Panc1 (cell line): ENCODE results near the gene TBR1. TPM values are rescaled to one million over a fixed set of nuclear protein-coding genes. Genes with fewer than 3 reads are reported as not detected.

Experiments
- ATAC-seq: fragments of 200-7000 bp; cut with Tn5 transposase; 2 replicates; pipeline ENCODE4 v1.9.1; 2020; ENCODE audit warnings: mild to moderate bottlenecking, moderate library complexity
- BruUV-seq: library from RNA; stranded (reverse); fragments of 400-500 nt; replicated peaks from 2 replicates; lab custom pipeline; 2021; lab: Mats Ljungman, UMichigan
- CTCF ChIA-PET: fragments of 300-600 bp; sonication (Branson Sonifier 250); formaldehyde crosslinking; loops from one replicate; lab custom pipeline; 2022; ENCODE audit warnings: antibody characterized with exemption; lab: Charles Lee
- POLR2A ChIA-PET: fragments of 300-600 bp; sonication (Branson Sonifier 250); formaldehyde crosslinking; loops from one replicate; lab custom pipeline; 2022; ENCODE audit warnings: antibody characterized with exemption; lab: Charles Lee
- DNase-seq: peaks from one replicate; pipeline ENCODE4 v3.0.0-alpha.2; 2010; ENCODE audit warnings: low read depth, low spot score
- H3K27ac ChIP-seq: 2 replicates; pipeline ENCODE4 v1.5.1; 2011; ENCODE audit warnings: mild to moderate bottlenecking, low read length, inconsistent platforms
- H3K27me3 ChIP-seq: fragments of 200-500 bp; sonication (Bioruptor generic); 2 replicates; pipeline ENCODE4 v1.6.0; 2014; ENCODE audit warnings: low read length, inconsistent platforms; ENCODE audit not compliant: control insufficient read depth, insufficient read depth
- H3K36me3 ChIP-seq: fragments of 200-500 bp; sonication (Bioruptor generic); 2 replicates; pipeline ENCODE4 v1.5.1; 2014; ENCODE audit warnings: inconsistent platforms, mild to moderate bottlenecking, low read length, moderate library complexity; ENCODE audit not compliant: control insufficient read depth, insufficient read depth
- H3K4me1 ChIP-seq: 2 replicates; pipeline ENCODE4 v1.5.1; 2011; ENCODE audit warnings: inconsistent platforms, mild to moderate bottlenecking, low read length, moderate library complexity; ENCODE audit not compliant: control insufficient read depth, insufficient read depth
- H3K4me3 ChIP-seq, 2 experiments: 2 replicates each; pipeline ENCODE4 v1.5.1; 2011 to 2012; ENCODE audit warnings: low read depth in 2 of 2, low read length in 2 of 2, mild to moderate bottlenecking in 2 of 2, inconsistent platforms in 1 of 2, moderate library complexity in 1 of 2
- H3K9me3 ChIP-seq: fragments of 200-500 bp; sonication (Bioruptor generic); 2 replicates; pipeline ENCODE4 v1.5.1; 2014; ENCODE audit warnings: low read depth, mild to moderate bottlenecking, inconsistent platforms, low read length, moderate library complexity; ENCODE audit not compliant: control insufficient read depth, insufficient read depth
- CTCF ChIP-seq: fragments of 450-650 bp; IDR thresholded peaks from 2 replicates; pipeline ENCODE4 v1.5.1; 2017; ENCODE audit warnings: mild to moderate bottlenecking
- POLR2AphosphoS5 ChIP-seq: IDR thresholded peaks from 2 replicates; pipeline ENCODE4 v1.6.1; 2012; ENCODE audit warnings: mild to moderate bottlenecking, low read depth, low read length, moderate library complexity
- REST ChIP-seq, 2 experiments: IDR thresholded peaks; 2 replicates each; pipeline ENCODE4 v1.6.1; 2011 to 2012; ENCODE audit warnings: low read depth in 2 of 2, control low read depth in 1 of 2, low read length in 1 of 2, mild to moderate bottlenecking in 1 of 2, moderate library complexity in 1 of 2; ENCODE audit not compliant: insufficient read depth in 1 of 2
- SIN3A ChIP-seq: IDR thresholded peaks from 2 replicates; pipeline ENCODE4 v1.6.1; 2012; ENCODE audit warnings: low read depth, mild to moderate bottlenecking, low read length, moderate library complexity, borderline replicate concordance; ENCODE audit not compliant: insufficient read depth
- TCF7L2 ChIP-seq: IDR thresholded peaks from 2 replicates; pipeline ENCODE4 v1.6.1; 2011; ENCODE audit warnings: mild to moderate bottlenecking, low read depth, low read length, inconsistent platforms
- in situ Hi-C: cut with HindIII; loops from 2 replicates; pipeline ENCODE4 v1.10.0; 2016; ENCODE audit warnings: low sequenced_read_pairs, low pct_unique_long_range_greater_than_20kb
- intact Hi-C: fragments of 100-400 bp; cut with micrococcal nuclease; formaldehyde crosslinking; loops from one replicate; pipeline ENCODE4 v1.10.0; 2022; ENCODE audit not compliant: unreplicated experiment
- total RNA-seq: library from RNA; stranded (reverse); gene quantifications from one replicate; pipeline ENCODE4 v1.2.1, GENCODE V29; 2021; ENCODE audit not compliant: unreplicated experiment

Gene TBR1
- total RNA-seq, 1 experiment from 2014 or later: not detected

GRCh38 chr2:161436411-161436810 is 20.3 kb downstream of the TBR1 start:
- no peak overlapping the region for H3K27ac ChIP-seq
- in situ Hi-C loops (no loop called here), intact Hi-C loops (no loop called here)
- no peaks in the 10 kb centered on the region for H3K4me1 ChIP-seq
- no peak overlapping the region for H3K4me3 ChIP-seq
- ChIA-PET POLR2A (interaction anchor here (0.6 kb wide), 1 partner anchor 441 kb away, joined by 3 read pairs; no protein-coding TSS in a partner anchor), CTCF (no interaction called here)
- ATAC-seq: no peak
- no TSS peak for BruUV-seq
- no peaks in the 10 kb centered on the region for H3K9me3 ChIP-seq
- DNase-seq: no peak
- H3K27me3 ChIP-seq: peaks cover 2% of the 10 kb centered on the region; the same call in 1 of the 2 replicates
- TF ChIP-seq TCF7L2 (no peak), REST (IDR thresholded peaks at IDR 0.05; ENCODE audit: insufficient read depth in 1 of 2, low read depth in 2 of 2, low read length in 1 of 2) (no peak), POLR2AphosphoS5 (no peak), SIN3A (no peak)
- no peaks in the 10 kb centered on the region for H3K36me3 ChIP-seq

GRCh38 chr2:161438598-161438997 is 22.5 kb downstream of the TBR1 start:
- Histone ChIP-seq H3K9me3 (no peaks in the 10 kb centered on the region), H3K4me3 (no peak overlapping the region), H3K4me1 (no peaks in the 10 kb centered on the region), H3K27ac (no peak overlapping the region), H3K27me3 (no peaks in the 10 kb centered on the region; the same call in 1 of the 2 replicates), H3K36me3 (no peaks in the 10 kb centered on the region)
- BruUV-seq: no TSS peak
- no peak for ATAC-seq
- in situ Hi-C loops (no loop called here), intact Hi-C loops (no loop called here)
- ChIA-PET CTCF (no interaction called here), POLR2A (no interaction called here)
- no peak for TF ChIP-seq POLR2AphosphoS5
- TF ChIP-seq REST (IDR thresholded peaks at IDR 0.05; ENCODE audit: insufficient read depth in 1 of 2, low read depth in 2 of 2, low read length in 1 of 2): no peak
- TF ChIP-seq TCF7L2: no peak
- no peak for TF ChIP-seq SIN3A
- no peak for TF ChIP-seq CTCF
- no peak for DNase-seq
